Stomach (tissue), 9 donors: ENCODE results near the gene FOXL2. TPM values are rescaled to one million over a fixed set of nuclear protein-coding genes. Genes with fewer than 3 reads are reported as not detected.

Experiments used
- DNase-seq, 2 donors: peaks; one replicate each; pipeline versions ENCODE4 v3.0.0 to v3.0.0-alpha.2; 2013 to 2019
- H3K27ac ChIP-seq, 5 donors: fragments of 200-600 bp in 4 of 5; sonication (generic) in 4 of 5; one replicate each; pipeline ENCODE4 v1.5.1; 2013 to 2019; ENCODE audit warnings: mild to moderate bottlenecking in 1 of 5, moderate library complexity in 1 of 5
- H3K27me3 ChIP-seq, 3 donors: fragments of 200-600 bp; sonication (generic); one replicate each; pipeline ENCODE4 v1.5.1; 2017 to 2019; ENCODE audit warnings: mixed run types in 1 of 3
- H3K36me3 ChIP-seq, 4 donors: fragments of 200-600 bp; sonication (generic); 1 replicate in 3 of 4; 2 replicates in 1 of 4; pipeline ENCODE4 v1.5.1; 2016 to 2019
- H3K4me1 ChIP-seq, 4 donors: fragments of 200-600 bp; sonication (generic); one replicate each; pipeline ENCODE4 v1.5.1; 2016 to 2019
- H3K4me3 ChIP-seq, 4 donors: fragments of 200-600 bp; sonication (generic) in 3 of 4; one replicate each; pipeline ENCODE4 v1.5.1; 2016 to 2019; ENCODE audit warnings: mild to moderate bottlenecking in 1 of 4
- H3K9me3 ChIP-seq, 4 donors: fragments of 200-600 bp; sonication (generic); one replicate each; pipeline ENCODE4 v1.5.1; 2016 to 2019
- CTCF ChIP-seq, 7 experiments: fragments of 450-650 bp in 4 of 7; fragments of 200-600 bp in 3 of 7; sonication (generic) in 3 of 7; IDR thresholded peaks; one replicate each; pipeline ENCODE4 v1.5.1; 2016 to 2019; ENCODE audit warnings: antibody characterized with exemption in 7 of 7, control low read depth in 2 of 7, mild to moderate bottlenecking in 1 of 7
- EP300 ChIP-seq: sonication (generic); formaldehyde crosslinking; IDR thresholded peaks from one replicate; pipeline ENCODE4 v1.6.1; 2017; ENCODE audit warnings: antibody characterized with exemption
- POLR2A ChIP-seq, 4 donors: fragments of 450-650 bp; IDR thresholded peaks; one replicate each; pipeline ENCODE4 v1.6.1; 2016; ENCODE audit warnings: antibody characterized with exemption in 4 of 4, control low read depth in 2 of 4, mild to moderate bottlenecking in 1 of 4, moderate library complexity in 1 of 4
- POLR2AphosphoS5 ChIP-seq, 3 donors: sonication (generic); formaldehyde crosslinking; IDR thresholded peaks; one replicate each; pipeline ENCODE4 v1.6.1; 2016; ENCODE audit warnings: antibody characterized with exemption in 3 of 3
- WGBS, 5 donors: extraction: QIAGEN DNeasy Blood & Tissue Kit in 3 of 5; methylation state at CpG; one replicate each; pipeline versions ENCODE4 v1.1.5 to v1.1.7; 2013 to 2018; 5-methylcytosine and 5-hydroxymethylcytosine counted together
- intact Hi-C: fragments of 100-400 bp; cut with DNase I; formaldehyde crosslinking; loops from one replicate; pipeline ENCODE4 v1.15.1; 2023; ENCODE audit warnings: low total_unique reads
- polyA plus RNA-seq, 3 donors: library from polyadenylated mRNA; stranded (reverse); fragments of 200-250 nt; gene quantifications; one replicate each; pipeline ENCODE4 v1.2.3, GENCODE V29; 2013
- total RNA-seq, 5 donors: library from RNA; depleted of rRNA; stranded (reverse); fragments of >200 nt; gene quantifications; one replicate each; pipeline versions ENCODE4 v1.1.0 to v1.2.3, GENCODE V29; 2014 to 2016
- donor health status: healthy with polysubstance abuse.
- donor health status: Bipolar disorder and iron deficiency.
- donor health status: healthy.

Gene FOXL2
- total and polyA plus RNA-seq, 8 donors = not detected

- WGBS, 5 donors = 63 to 82% (median 74%) methylated on average over 4 to 6 of the region's 6 CpGs
These were observed 24.9 kb upstream of the FOXL2 start for GRCh38 chr3:138971766-138972320.

GRCh38 chr3:138964923-138965322 lies 18.0 kb upstream of the FOXL2 start:
- Histone ChIP-seq H3K27me3 (peaks cover 0 to 54% (median 22%) of the 10 kb centered on the region in 3 donors), H3K36me3 (no peaks in the 10 kb centered on the region)
- intact Hi-C loops = no loop called here

More at GRCh38 chr3:138971766-138972320, 24.9 kb upstream of the FOXL2 start:
- Histone ChIP-seq H3K9me3 (no peaks in the 10 kb centered on the region), H3K27me3 (peaks cover 0 to 22% (median 5%) of the 10 kb centered on the region in 3 donors), H3K4me3 (no peak overlapping the region), H3K27ac (no peak overlapping the region), H3K36me3 (no peaks in the 10 kb centered on the region), H3K4me1 (no peaks in the 10 kb centered on the region)
- DNase-seq = no peak
- TF ChIP-seq POLR2A (IDR thresholded peaks at IDR 0.05) (no peak), POLR2AphosphoS5 (IDR thresholded peaks at IDR 0.05) (no peak), CTCF (IDR thresholded peaks at IDR 0.05) (no peak), EP300 (no peak)
- intact Hi-C loops = no loop called here

GRCh38 chr3:138964264-138964663 lies 17.3 kb upstream of the FOXL2 start:
- Histone ChIP-seq H3K4me1 (peaks cover 0 to 7% (median 4%) of the 10 kb centered on the region in 4 donors), H3K27ac (no peak overlapping the region), H3K4me3 (no peak overlapping the region), H3K27me3 (peaks cover 0 to 61% (median 22%) of the 10 kb centered on the region in 3 donors), H3K36me3 (no peaks in the 10 kb centered on the region), H3K9me3 (peaks cover 0 to 26% (median 18%) of the 10 kb centered on the region in 4 donors)
- WGBS, 5 donors = 71 to 83% (median 80%) methylated on average over 2 of the region's 2 CpGs
- intact Hi-C loops = no loop called here
- no peak for DNase-seq
- no peak for TF ChIP-seq POLR2A (IDR thresholded peaks at IDR 0.05)
- TF ChIP-seq POLR2AphosphoS5 (IDR thresholded peaks at IDR 0.05) = no peak
- no peak for TF ChIP-seq EP300
- no peak for TF ChIP-seq CTCF (IDR thresholded peaks at IDR 0.05)

More at GRCh38 chr3:138964923-138965322, 18.0 kb upstream of the FOXL2 start:
- no peak for DNase-seq
- Histone ChIP-seq H3K9me3 (peaks cover 0 to 26% (median 18%) of the 10 kb centered on the region in 4 donors), H3K27ac (no peak overlapping the region), H3K4me3 (no peak overlapping the region), H3K4me1 (peaks cover 0 to 7% (median 4%) of the 10 kb centered on the region in 4 donors)
- TF ChIP-seq POLR2A (IDR thresholded peaks at IDR 0.05) (no peak), CTCF (IDR thresholded peaks at IDR 0.05) (no peak), EP300 (no peak), POLR2AphosphoS5 (IDR thresholded peaks at IDR 0.05) (no peak)

- no peak for DNase-seq
- Histone ChIP-seq H3K9me3 (peaks cover 0 to 26% (median 18%) of the 10 kb centered on the region in 4 donors), H3K27ac (no peak overlapping the region), H3K27me3 (peaks cover 0 to 70% (median 26%) of the 10 kb centered on the region in 3 donors), H3K4me1 (peaks cover 0 to 7% (median 4%) of the 10 kb centered on the region in 4 donors), H3K4me3 (no peak overlapping the region), H3K36me3 (no peaks in the 10 kb centered on the region)
- 46 to 53% (median 50%) methylated on average over 4 to 8 of the region's 8 CpGs for WGBS, 5 donors
- intact Hi-C loops = no loop called here
- TF ChIP-seq POLR2AphosphoS5 (IDR thresholded peaks at IDR 0.05) = no peak
- TF ChIP-seq POLR2A (IDR thresholded peaks at IDR 0.05) = no peak
- TF ChIP-seq EP300 = no peak
- no peak for TF ChIP-seq CTCF (IDR thresholded peaks at IDR 0.05)
These were observed 16.1 kb upstream of the FOXL2 start for GRCh38 chr3:138962854-138963560.
